Left lung (tissue), 10 donors: ENCODE measurements around the gene HINFP. TPM values are rescaled to one million over a fixed set of nuclear protein-coding genes. Genes with fewer than 3 reads are reported as not detected.
A peak's percentile ranks its signal among the peaks of the same experiment; 100 is the strongest.

ENCODE experiments used
- ATAC-seq: fragments of 200-7000 bp; cut with Tn5 transposase; one replicate; pipeline ENCODE4 v1.9.1; 2020; ENCODE audit warnings: moderate library complexity
- DNase-seq, 4 donors: peaks; one replicate each; pipeline ENCODE4 v3.0.0-alpha.2; 2013 to 2020
- H3K27ac ChIP-seq, 2 donors: fragments of 200-600 bp; sonication (generic) in 1 of 2; one replicate each; pipeline versions ENCODE4 v1.5.0 to v1.8.0; 2020 to 2021
- H3K27me3 ChIP-seq, 2 donors: fragments of 200-600 bp; sonication (generic) in 1 of 2; one replicate each; pipeline versions ENCODE4 v1.5.0 to v1.8.0; 2020 to 2021
- H3K36me3 ChIP-seq, 2 donors: fragments of 200-600 bp; sonication (generic) in 1 of 2; one replicate each; pipeline versions ENCODE4 v1.5.0 to v1.8.0; 2020 to 2021
- H3K4me1 ChIP-seq, 2 donors: fragments of 200-600 bp; one replicate each; pipeline ENCODE4 v1.8.0; 2021
- H3K4me3 ChIP-seq, 2 donors: fragments of 200-600 bp; sonication (generic) in 1 of 2; one replicate each; pipeline versions ENCODE4 v1.5.0 to v1.8.0; 2020 to 2021; ENCODE audit warnings: mild to moderate bottlenecking in 1 of 2
- H3K9me3 ChIP-seq, 2 donors: fragments of 200-600 bp; sonication (generic) in 1 of 2; one replicate each; pipeline versions ENCODE4 v1.5.0 to v1.8.0; 2020 to 2021
- CTCF ChIP-seq, 2 donors: fragments of 200-600 bp; sonication (generic) in 1 of 2; IDR thresholded peaks; one replicate each; pipeline versions ENCODE4 v1.5.0 to v1.8.0; 2021; ENCODE audit warnings: antibody characterized with exemption in 2 of 2
- intact Hi-C, 2 donors: fragments of 100-400 bp; cut with DNase I; formaldehyde crosslinking; loops; one replicate each; pipeline versions ENCODE4 v1.11.2 to v1.14.2; 2022
- polyA plus RNA-seq, 6 donors: library from polyadenylated mRNA; unstranded; fragments of 120-200 nt; gene quantifications; one replicate each; pipeline ENCODE4 v1.2.1, GENCODE V29; 2013; ENCODE audit not compliant: insufficient read length in 6 of 6
- total RNA-seq, 2 donors: library from RNA; stranded (reverse); fragmentation: NEBNext Ultra II Directional; extraction: Animal tissue kit (Norgen Biotek cat#: 25700); gene quantifications; one replicate each; pipeline ENCODE4 v1.2.1, GENCODE V29; 2021
- donor health status: DM: no; HTN: yes; CAD: no.
- donor health status: DM: no; HTN: no; CAD: no.

HINFP gene
- total and polyA plus RNA-seq, 8 donors, result 21.6 to 41.7 (median 38.4) TPM

- DNase-seq, result no peak
- no peak for TF ChIP-seq CTCF (IDR thresholded peaks at IDR 0.05)
- intact Hi-C loops, result no loop called here
- no peak overlapping the region for H3K4me3 ChIP-seq
- peaks cover 0 to 9% of the 10 kb centered on the region in 2 donors for H3K36me3 ChIP-seq
- H3K27ac ChIP-seq, result no peak overlapping the region
- H3K27me3 ChIP-seq, result no peaks in the 10 kb centered on the region
- H3K4me1 ChIP-seq, result peaks cover 18 to 53% of the 10 kb centered on the region in 2 donors
- H3K9me3 ChIP-seq, result no peaks in the 10 kb centered on the region
- ATAC-seq, result no peak
Observed at GRCh38 chr11:119088406-119088805, 33.0 kb upstream of the HINFP start.

GRCh38 chr11:119089319-119089718 is 32.1 kb upstream of the HINFP start:
- Histone ChIP-seq H3K27me3 (no peaks in the 10 kb centered on the region), H3K4me1 (peaks cover 24 to 59% of the 10 kb centered on the region in 2 donors), H3K27ac (no peak overlapping the region), H3K4me3 (no peak overlapping the region), H3K9me3 (no peaks in the 10 kb centered on the region), H3K36me3 (peaks cover 0 to 9% of the 10 kb centered on the region in 2 donors)
- TF ChIP-seq CTCF (IDR thresholded peaks at IDR 0.05), result no peak
- DNase-seq, result no peak
- no peak for ATAC-seq
- intact Hi-C loops, result no loop called here

- H3K4me3 ChIP-seq, result no peak overlapping the region
- DNase-seq (peak in 1 of 4 donors; percentile 64), ATAC-seq (no peak)
- no peak overlapping the region for H3K27ac ChIP-seq
- no peak for TF ChIP-seq CTCF (IDR thresholded peaks at IDR 0.05)
- H3K4me1 ChIP-seq, result peaks cover 17 to 53% of the 10 kb centered on the region in 2 donors
- no peaks in the 10 kb centered on the region for H3K27me3 ChIP-seq
- intact Hi-C loops, result no loop called here
- H3K9me3 ChIP-seq, result no peaks in the 10 kb centered on the region
- H3K36me3 ChIP-seq, result peaks cover 0 to 9% of the 10 kb centered on the region in 2 donors
Observed at GRCh38 chr11:119091178-119091577, 30.2 kb upstream of the HINFP start.

- intact Hi-C loops, result no loop called here
Observed at GRCh38 chr11:119091966-119092879, 29.2 kb upstream of the HINFP start.

More at GRCh38 chr11:119091966-119092879, 29.2 kb upstream of the HINFP start:
- no peak for ATAC-seq
- no peak for DNase-seq
- Histone ChIP-seq H3K4me1 (peaks cover 17 to 48% of the 10 kb centered on the region in 2 donors), H3K9me3 (no peaks in the 10 kb centered on the region), H3K4me3 (no peak overlapping the region), H3K36me3 (peaks cover 0 to 16% of the 10 kb centered on the region in 2 donors), H3K27ac (peak overlapping the region in 1 of 2 donors; percentile 23), H3K27me3 (no peaks in the 10 kb centered on the region)
- no peak for TF ChIP-seq CTCF (IDR thresholded peaks at IDR 0.05)
